Endothelial cell (in vitro differentiated cells): Measurements from ENCODE around the gene PGM2L1. TPM values are rescaled to one million over a fixed set of nuclear protein-coding genes. Genes with fewer than 3 reads are reported as not detected.
"Not testable (repeated sequence)": the region's sequence is repeated elsewhere in the genome, so short reads cannot be mapped to it uniquely, and the experiment has no call there.

Experiments used
- DNase-seq: peaks from one replicate; pipeline ENCODE4 v3.0.0; 2021; ENCODE audit warnings: low spot score
- H3K27ac Mint-ChIP-seq: one replicate; pipeline ENCODE4 v1.8.0; 2021; ENCODE audit warnings: mixed read lengths, inconsistent platforms; ENCODE audit not compliant: unreplicated experiment
- H3K27me3 Mint-ChIP-seq: one replicate; pipeline ENCODE4 v1.8.0; 2021; ENCODE audit warnings: mild to moderate bottlenecking, moderate library complexity, mixed read lengths, inconsistent platforms; ENCODE audit not compliant: unreplicated experiment
- H3K36me3 Mint-ChIP-seq: one replicate; pipeline ENCODE4 v1.8.0; 2021; ENCODE audit warnings: mild to moderate bottlenecking, low read depth, mixed read lengths, inconsistent platforms; ENCODE audit not compliant: unreplicated experiment
- H3K4me1 Mint-ChIP-seq: one replicate; pipeline ENCODE4 v1.8.0; 2021; ENCODE audit warnings: mild to moderate bottlenecking, mixed read lengths, inconsistent platforms; ENCODE audit not compliant: unreplicated experiment
- H3K4me3 Mint-ChIP-seq: one replicate; pipeline ENCODE4 v1.8.0; 2021; ENCODE audit warnings: mild to moderate bottlenecking, mixed read lengths, inconsistent platforms; ENCODE audit not compliant: unreplicated experiment
- H3K9me3 Mint-ChIP-seq: one replicate; pipeline ENCODE4 v1.8.0; 2021; ENCODE audit warnings: mixed read lengths, inconsistent platforms; ENCODE audit not compliant: unreplicated experiment
- CTCF ChIP-seq: fragments of 200-600 bp; sonication (generic); IDR thresholded peaks from one replicate; pipeline ENCODE4 v1.5.0; 2021; ENCODE audit warnings: antibody characterized with exemption; ENCODE audit not compliant: unreplicated experiment
- total RNA-seq: library from RNA; stranded (reverse); fragmentation: NEBNext Ultra II Directional; extraction: Animal tissue kit (Norgen Biotek cat#: 25700); gene quantifications from one replicate; pipeline ENCODE4 v1.2.1, GENCODE V29; 2021; ENCODE audit not compliant: unreplicated experiment

Gene PGM2L1
- total RNA-seq, 1 donor from 2014 or later, result 51.3 TPM

DNA sequence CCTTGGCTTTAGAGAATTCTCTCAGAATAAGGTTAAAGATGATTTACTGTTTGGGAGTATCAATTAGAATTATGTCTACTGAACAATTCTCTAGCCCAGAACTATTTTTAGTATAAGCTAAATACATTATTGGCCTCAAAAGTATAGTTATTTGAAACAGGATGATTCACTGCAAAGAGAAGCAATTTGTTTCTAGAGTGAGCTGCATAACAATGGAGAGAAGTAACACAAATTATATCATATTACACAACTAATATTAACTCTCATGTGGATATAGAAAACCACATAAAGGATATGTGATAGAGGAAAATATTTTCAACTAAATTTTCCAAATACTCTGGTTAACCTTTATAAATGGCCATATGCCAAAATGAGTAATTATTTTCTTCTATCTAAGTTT is 24.9 kb downstream of the PGM2L1 start:
- no peak for TF ChIP-seq CTCF
- H3K27me3 Mint-ChIP-seq, result no peaks in the 10 kb centered on the region
- no peak for DNase-seq
- no peak overlapping the region for H3K4me3 Mint-ChIP-seq
- no peaks in the 10 kb centered on the region for H3K9me3 Mint-ChIP-seq
- peaks cover 8% of the 10 kb centered on the region for H3K36me3 Mint-ChIP-seq
- H3K27ac Mint-ChIP-seq, result no peak overlapping the region
- no peaks in the 10 kb centered on the region for H3K4me1 Mint-ChIP-seq

DNA sequence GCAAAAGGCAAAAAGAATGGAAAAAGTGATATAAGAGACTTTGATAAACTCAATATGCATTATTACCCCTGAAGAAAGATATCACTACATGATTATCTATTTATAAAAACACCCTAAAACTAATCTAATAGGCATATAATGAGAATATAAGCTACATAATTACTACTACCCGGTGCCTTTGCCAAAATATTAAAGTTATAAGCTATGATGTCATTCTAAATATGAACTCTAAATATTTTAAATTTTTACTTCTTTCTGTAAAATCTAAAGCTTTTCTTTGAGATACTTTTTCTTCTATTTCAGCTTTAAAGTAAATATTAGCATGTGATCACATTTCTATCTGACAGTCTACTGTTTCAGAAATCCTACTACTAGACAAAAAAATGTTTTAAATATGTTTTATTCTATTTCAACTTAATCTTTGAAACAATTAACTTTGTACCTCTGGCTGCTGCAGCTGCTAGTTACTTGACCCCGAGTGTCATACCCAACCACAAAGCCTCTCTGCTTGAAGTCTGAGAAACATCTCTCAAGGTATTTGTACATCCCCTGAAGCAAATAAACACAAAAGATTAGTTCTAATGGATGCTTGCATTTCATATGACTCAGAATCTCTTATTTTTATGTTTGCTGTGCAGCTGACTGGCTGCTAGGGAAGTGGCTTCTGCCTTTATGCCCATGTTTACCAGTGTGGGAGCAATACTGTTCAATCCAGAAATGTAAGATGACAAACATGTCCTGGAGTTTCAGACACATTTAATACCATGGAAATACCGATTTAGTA is 26.8 kb downstream of the PGM2L1 start:
- no peak for DNase-seq
- Mint-ChIP-seq H3K4me1 (no peaks in the 10 kb centered on the region), H3K27ac (no peak overlapping the region), H3K9me3 (no peaks in the 10 kb centered on the region), H3K36me3 (peaks cover 8% of the 10 kb centered on the region), H3K27me3 (no peaks in the 10 kb centered on the region), H3K4me3 (no peak overlapping the region)
- no peak for TF ChIP-seq CTCF

DNA sequence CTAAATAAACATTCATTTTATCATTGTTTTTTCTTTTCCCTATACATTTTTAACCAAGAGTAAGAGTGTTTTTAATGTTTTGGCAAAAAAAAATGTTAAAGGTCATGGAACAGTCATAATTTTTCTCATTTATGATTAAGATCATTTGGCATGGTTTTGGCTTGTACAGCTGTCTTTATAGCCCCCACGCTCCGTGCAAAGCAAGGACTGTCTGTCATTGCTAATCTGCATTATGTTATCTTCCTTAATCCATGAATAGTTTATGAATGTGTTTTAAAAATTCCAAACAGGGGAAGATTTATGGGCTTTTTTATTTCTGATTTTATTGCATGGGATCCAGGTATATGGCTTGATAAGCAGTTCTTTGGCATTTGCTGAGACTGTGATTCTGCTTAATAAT is 28.1 kb downstream of the PGM2L1 start:
- H3K27me3 Mint-ChIP-seq, result no peaks in the 10 kb centered on the region

DNA sequence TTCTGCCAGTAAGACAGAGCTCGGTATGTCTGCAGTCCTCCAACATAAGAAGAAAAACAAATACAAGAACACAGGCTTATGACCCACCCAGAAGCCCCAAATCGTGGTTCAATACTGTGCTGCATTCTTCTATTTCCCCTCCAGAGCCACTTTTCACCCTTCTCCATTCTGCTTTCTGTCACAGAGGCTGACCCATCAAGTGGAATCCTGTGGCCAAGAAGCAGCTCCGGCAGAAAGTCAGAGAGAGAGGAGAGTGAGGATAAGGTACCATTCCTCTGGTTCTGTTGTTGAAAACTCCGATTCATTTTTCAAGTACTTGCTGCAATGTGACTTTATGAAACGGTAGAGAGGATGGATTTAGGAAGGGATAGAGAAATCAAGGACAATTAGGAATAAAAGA is 30.4 kb downstream of the PGM2L1 start:
- Mint-ChIP-seq H3K36me3 (peaks cover 14% of the 10 kb centered on the region), H3K9me3 (no peaks in the 10 kb centered on the region), H3K4me3 (no peak overlapping the region), H3K4me1 (no peaks in the 10 kb centered on the region), H3K27me3 (no peaks in the 10 kb centered on the region), H3K27ac (no peak overlapping the region)
- TF ChIP-seq CTCF, result no peak
- DNase-seq, result no peak

More for the DNA sequence above, 28.1 kb downstream of the PGM2L1 start:
- Mint-ChIP-seq H3K4me3 (no peak overlapping the region), H3K36me3 (peaks cover 8% of the 10 kb centered on the region), H3K27ac (no peak overlapping the region), H3K4me1 (no peaks in the 10 kb centered on the region), H3K9me3 (no peaks in the 10 kb centered on the region)
- no peak for TF ChIP-seq CTCF
- no peak for DNase-seq

DNA sequence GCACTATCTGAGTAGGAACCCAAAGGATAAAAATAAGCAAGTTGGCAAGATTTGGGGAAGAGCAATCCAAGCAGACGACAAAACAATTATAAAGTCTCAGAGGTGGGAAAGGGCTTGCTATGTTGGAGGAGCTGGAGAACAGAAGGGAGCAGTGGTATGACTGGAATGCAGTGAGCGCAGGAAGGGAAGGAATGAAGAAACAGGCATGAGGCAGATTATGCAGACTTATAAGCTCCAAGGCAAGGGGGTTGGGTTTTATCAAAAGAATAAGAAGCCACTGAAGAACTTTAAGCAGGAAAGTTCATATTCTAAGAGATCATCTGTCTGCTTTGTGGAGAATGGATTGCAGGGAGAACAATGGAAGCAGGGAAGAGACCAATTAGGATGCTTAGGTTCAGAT is 31.7 kb downstream of the PGM2L1 start:
- TF ChIP-seq CTCF, result no peak
- no peaks in the 10 kb centered on the region for H3K9me3 Mint-ChIP-seq
- H3K4me3 Mint-ChIP-seq, result no peak overlapping the region
- no peaks in the 10 kb centered on the region for H3K27me3 Mint-ChIP-seq
- H3K36me3 Mint-ChIP-seq, result peaks cover 27% of the 10 kb centered on the region
- no peak for DNase-seq
- H3K27ac Mint-ChIP-seq, result no peak overlapping the region
- H3K4me1 Mint-ChIP-seq, result no peaks in the 10 kb centered on the region

DNA sequence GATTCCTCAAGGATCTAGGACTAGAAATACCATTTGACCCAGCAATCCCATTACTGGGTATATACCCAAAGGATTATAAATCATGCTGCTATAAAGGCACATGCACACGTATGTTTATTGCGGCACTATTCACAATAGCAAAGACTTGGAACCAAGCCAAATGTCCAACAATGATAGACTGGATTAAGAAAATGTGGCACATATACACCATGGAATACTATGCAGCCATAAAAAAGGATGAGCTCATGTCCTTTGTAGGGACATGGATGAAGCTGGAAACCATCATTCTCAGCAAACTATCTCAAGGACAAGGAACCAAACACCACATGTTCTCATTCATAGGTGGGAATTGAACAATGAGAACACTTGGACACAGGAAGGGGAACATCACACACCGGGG is 32.4 kb downstream of the PGM2L1 start:
- H3K27me3 Mint-ChIP-seq, H3K9me3 Mint-ChIP-seq: not testable (repeated sequence)

More for the DNA sequence above, 32.4 kb downstream of the PGM2L1 start:
- peaks cover 32% of the 10 kb centered on the region for H3K36me3 Mint-ChIP-seq
- not testable (repeated sequence) for DNase-seq, H3K4me3 Mint-ChIP-seq, H3K27ac Mint-ChIP-seq, H3K4me1 Mint-ChIP-seq
